Heart left ventricle (tissue), 13 donors: ENCODE data around the gene ARPC1B.

ENCODE experiments used
- CTCF ChIP-seq, 12 donors: fragments of 200-600 bp; sonication (generic) in 4 of 12; IDR thresholded peaks; one replicate each; pipeline versions ENCODE4 v1.5.0 to v1.8.0; 2018 to 2022; ENCODE audit warnings: antibody characterized with exemption in 12 of 12, mild to moderate bottlenecking in 5 of 12
- POLR2A ChIP-seq, 2 donors: fragments of 450-650 bp; IDR thresholded peaks; one replicate each; pipeline ENCODE4 v1.6.1; 2017; ENCODE audit warnings: antibody characterized with exemption in 2 of 2, mild to moderate bottlenecking in 2 of 2, moderate library complexity in 2 of 2
- donor health status: ischemic (EF 13 %, LVEDD 7.1; RV severe dilation, severe dysfunction).
- donor health status: DM: no; HTN: yes; CAD: no.
- donor health status: DM: no; HTN: no; CAD: no.
- donor health status: ischemic (EF 25% LVEDD 6.9; RV normal size, moderate dysfunction).
- donor health status: ischemic (EF 25% LVEDD 5.7; RV mildly dilated, moderate dysfunction).
- donor health status: ischemic (EF 35%, LVEDD 5.7; RV mildly dilated, moderate dysfunction).
- donor health status: nonischemic (EF 11% LVEDD 7.7; RV severe dilation, severe dysfunction).
- donor health status: DM: yes; HTN: yes; CAD: no.
- donor health status: PGD.
- donor health status: ischemic (EF 29% LVEDD 5.4; RV normal size, mild dysfunction).
- donor health status: nonischemic (EF 23%, LVEDD 6.1; RV moderate dilation, normal function).

GRCh38 chr7:99339595-99339994 lies 34.9 kb upstream of the ARPC1B start:
- TF ChIP-seq CTCF (IDR thresholded peaks at IDR 0.05) (no peak), POLR2A (IDR thresholded peaks at IDR 0.05) (no peak)
